HCT116 (cell line): ENCODE measurements around the gene KRT79. TPM values are rescaled to one million over a fixed set of nuclear protein-coding genes. Genes with fewer than 3 reads are reported as not detected.
A peak's percentile ranks its signal among the peaks of the same experiment; 100 is the strongest.

Experiments
- ATAC-seq: fragments of 200-7000 bp; cut with Tn5 transposase; 2 replicates; pipeline ENCODE4 v1.9.1; 2020; ENCODE audit warnings: mild to moderate bottlenecking, moderate library complexity
- BruUV-seq: library from RNA; stranded (reverse); fragments of 400-500 nt; replicated peaks from 2 replicates; lab custom pipeline; 2021; lab: Mats Ljungman, UMichigan
- CTCF ChIA-PET: fragments of 300-600 bp; sonication (Branson Sonifier 250); formaldehyde crosslinking; loops from one replicate; lab custom pipeline; 2021; ENCODE audit warnings: antibody characterized with exemption; lab: Charles Lee
- POLR2A ChIA-PET: fragments of 300-600, 350-600 bp; sonication (Branson Sonifier 250); formaldehyde crosslinking; loops from one replicate; lab custom pipeline; 2021; ENCODE audit warnings: antibody characterized with exemption; lab: Charles Lee
- RAD21 ChIA-PET, 2 experiments: fragments of 300-600 bp; sonication (Branson Sonifier 250); formaldehyde crosslinking; loops; one replicate each; lab custom pipeline; 2023; ENCODE audit warnings: low total read pairs in 2 of 2; ENCODE audit not compliant: uncharacterized antibody in 2 of 2, unreplicated experiment in 2 of 2, low non-redundant PET in 1 of 2; lab: Charles Lee
- DNase-seq: peaks from one replicate; pipeline ENCODE4 v3.0.0-alpha.2; 2010; ENCODE audit warnings: low read depth, low spot score
- H2AFZ ChIP-seq: fragments of 200-600 bp; shearing (Covaris generic), sonication (generic); 2 replicates; pipeline ENCODE4 v1.6.1; 2017; ENCODE audit warnings: low read depth, mixed run types, mixed read lengths, antibody characterized with exemption, low read length; ENCODE audit not compliant: poor library complexity, severe bottlenecking
- H3K27ac ChIP-seq: 2 replicates; pipeline ENCODE4 v1.5.1; 2012; ENCODE audit warnings: low read depth, low read length
- H3K27me3 ChIP-seq: fragments of 200-600 bp; sonication (generic); 2 replicates; pipeline ENCODE4 v1.6.1; 2016; ENCODE audit warnings: mixed run types, low read length, mixed read lengths; ENCODE audit not compliant: insufficient read depth
- H3K36me3 ChIP-seq, 2 experiments: fragments of 200-500 bp in 1 of 2; fragments of 200-600 bp in 1 of 2; sonication (Bioruptor generic) in 1 of 2; sonication (generic) in 1 of 2; 2 replicates each; pipeline versions ENCODE4 v1.5.1 to v1.6.1; 2014 to 2016; ENCODE audit warnings: low read length in 2 of 2, inconsistent platforms in 1 of 2, mixed read lengths in 1 of 2, mixed run types in 1 of 2; ENCODE audit not compliant: insufficient read depth in 2 of 2, control insufficient read depth in 1 of 2
- H3K4me1 ChIP-seq, 2 experiments: fragments of 200-600 bp in 1 of 2; sonication (generic) in 1 of 2; 2 replicates each; pipeline versions ENCODE4 v1.5.1 to v1.6.1; 2012 to 2017; ENCODE audit warnings: low read length in 2 of 2, inconsistent platforms in 1 of 2, mild to moderate bottlenecking in 1 of 2, mixed read lengths in 1 of 2, mixed run types in 1 of 2, moderate library complexity in 1 of 2; ENCODE audit not compliant: insufficient read depth in 2 of 2, control insufficient read depth in 1 of 2
- H3K4me2 ChIP-seq: fragments of 200-600 bp; sonication (generic); 2 replicates; pipeline ENCODE4 v1.6.1; 2017; ENCODE audit warnings: mixed run types, low read length, mixed read lengths
- H3K4me3 ChIP-seq, 2 experiments: fragments of 200-600 bp in 1 of 2; sonication (generic) in 1 of 2; replicated peaks in 1 of 2; 2 replicates each; pipeline ENCODE4 v1.5.1; 2011 to 2016; ENCODE audit warnings: low read length in 2 of 2, control low read depth in 1 of 2, low read depth in 1 of 2, mild to moderate bottlenecking in 1 of 2, mixed read lengths in 1 of 2, mixed run types in 1 of 2
- H3K79me2 ChIP-seq: fragments of 200-600 bp; sonication (generic); 2 replicates; pipeline ENCODE4 v1.6.1; 2017; ENCODE audit warnings: mild to moderate bottlenecking, mixed run types, low read length, moderate library complexity, mixed read lengths; ENCODE audit not compliant: insufficient read depth
- H3K9ac ChIP-seq: fragments of 200-600 bp; sonication (generic); 2 replicates; pipeline ENCODE4 v1.6.1; 2016; ENCODE audit warnings: low read length, mixed read lengths
- H3K9me2 ChIP-seq: fragments of 200-600 bp; sonication (generic), shearing (Covaris generic); 2 replicates; pipeline ENCODE4 v1.6.1; 2017; ENCODE audit warnings: mixed run types, mild to moderate bottlenecking, moderate library complexity; ENCODE audit not compliant: insufficient read depth
- H3K9me3 ChIP-seq, 2 experiments: fragments of 200-500 bp in 1 of 2; fragments of 200-600 bp in 1 of 2; sonication (Bioruptor generic) in 1 of 2; sonication (generic) in 1 of 2; 2 replicates each; pipeline ENCODE4 v1.6.1; 2014 to 2017; ENCODE audit warnings: low read length in 2 of 2, mixed read lengths in 2 of 2, inconsistent platforms in 1 of 2, low read depth in 1 of 2, mild to moderate bottlenecking in 1 of 2, mixed run types in 1 of 2, moderate library complexity in 1 of 2; ENCODE audit not compliant: control insufficient read depth in 1 of 2, insufficient read depth in 1 of 2
- H4K20me1 ChIP-seq: fragments of 200-600 bp; sonication (generic), shearing (Covaris generic); 2 replicates; pipeline ENCODE4 v1.6.1; 2017; ENCODE audit warnings: mixed run types, mild to moderate bottlenecking, moderate library complexity; ENCODE audit not compliant: insufficient read depth
- ELF1 ChIP-seq: IDR thresholded peaks from 2 replicates; pipeline ENCODE4 v1.6.1; 2012; ENCODE audit warnings: low read depth, borderline replicate concordance
- RAD21 ChIP-seq: IDR thresholded peaks from 2 replicates; pipeline ENCODE4 v1.6.1; 2012; ENCODE audit warnings: low read depth, mild to moderate bottlenecking
- SIN3A ChIP-seq: IDR thresholded peaks from 2 replicates; pipeline ENCODE4 v1.6.1; 2012; ENCODE audit warnings: low read depth
- TCF7L2 ChIP-seq: IDR thresholded peaks from 2 replicates; pipeline ENCODE4 v1.7.0; 2011; ENCODE audit warnings: borderline replicate concordance, inconsistent platforms; ENCODE audit not compliant: insufficient read depth, insufficient read length; ENCODE audit errors: extremely low read depth
- YY1 ChIP-seq: IDR thresholded peaks from 2 replicates; pipeline ENCODE4 v1.6.1; 2011; ENCODE audit warnings: low read length, low read depth, moderate library complexity, mild to moderate bottlenecking; ENCODE audit not compliant: insufficient replicate concordance; ENCODE audit errors: extremely low read depth
- intact Hi-C: fragments of 100-400 bp; cut with micrococcal nuclease; formaldehyde crosslinking; loops from 2 replicates; pipeline ENCODE4 v1.10.0; 2022
- total RNA-seq: library from RNA; stranded (reverse); gene quantifications from one replicate; pipeline ENCODE4 v1.2.1, GENCODE V29; 2021; ENCODE audit not compliant: unreplicated experiment
- TF ChIP-seq, protein P1 (sequence below): IDR thresholded peaks from 2 replicates; pipeline ENCODE4 v1.6.1; 2011; ENCODE audit warnings: mild to moderate bottlenecking, low read length, moderate library complexity; ENCODE audit not compliant: insufficient replicate concordance; ENCODE audit errors: extremely low read depth
- TF ChIP-seq, protein P2 (sequence below): IDR thresholded peaks from 2 replicates; pipeline ENCODE4 v1.6.1; 2012
- TF ChIP-seq, protein P3 (sequence below), 3 experiments: fragments of 200-600 bp in 1 of 3; sonication (generic) in 1 of 3; IDR thresholded peaks in 2 of 3; conservative IDR thresholded peaks in 1 of 3; 2 replicates each; pipeline ENCODE4 v1.5.1; 2012 to 2017; ENCODE audit warnings: low read depth in 2 of 3, low read length in 2 of 3, antibody characterized with exemption in 1 of 3, borderline replicate concordance in 1 of 3, control low read depth in 1 of 3, mild to moderate bottlenecking in 1 of 3, mixed read lengths in 1 of 3, mixed run types in 1 of 3, moderate library complexity in 1 of 3; ENCODE audit not compliant: insufficient read depth in 1 of 3

The KRT79 gene
- total RNA-seq, 1 experiment from 2014 or later, result not detected

DNA sequence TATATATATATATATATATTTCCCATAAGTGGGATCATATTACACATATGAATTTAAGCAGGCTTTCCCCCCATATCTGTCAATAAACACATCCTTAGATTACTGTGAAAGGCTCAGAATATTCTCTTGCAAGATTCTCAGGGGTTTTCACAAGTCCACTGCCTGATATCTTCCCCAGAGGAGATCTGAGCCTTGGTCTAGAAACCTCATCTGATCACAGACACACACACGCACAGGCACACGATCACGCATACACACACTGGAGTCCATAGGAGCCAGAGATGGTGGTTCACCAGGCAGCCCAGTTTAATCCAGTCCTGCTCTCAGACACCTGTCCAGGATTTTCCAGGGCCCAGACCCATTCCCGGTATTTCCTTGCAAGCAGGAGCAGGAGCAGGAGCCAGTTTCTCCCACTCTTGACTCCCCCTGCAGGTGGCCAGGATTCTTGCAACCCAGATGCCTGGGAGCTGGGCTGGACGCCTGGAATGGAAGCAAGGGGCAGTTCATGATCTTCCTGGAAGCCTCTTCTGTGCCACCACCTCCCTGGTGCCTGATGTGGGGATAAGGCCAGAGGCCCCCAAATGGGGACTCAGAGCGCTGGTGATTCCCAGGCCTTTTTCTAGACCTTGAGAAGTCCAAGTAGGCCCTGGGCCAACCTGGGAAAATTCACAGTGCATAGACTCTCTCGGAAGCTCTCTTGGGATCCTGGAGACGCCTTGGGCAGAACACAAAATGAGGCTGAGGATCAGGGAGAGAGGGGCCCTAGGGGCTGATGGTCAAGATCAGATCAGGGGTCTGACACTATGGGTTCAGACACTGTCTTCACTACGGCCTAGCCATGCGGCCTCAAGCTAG, 31.2 kb upstream of the KRT79 start:
- H3K9ac ChIP-seq, result no peak overlapping the region
- H3K4me1 ChIP-seq, result peaks cover 5 to 18% of the 10 kb centered on the region in 2 experiments; a peak in 3 of 4 replicates
- no peaks in the 10 kb centered on the region for H3K79me2 ChIP-seq
- ATAC-seq, result peak; percentile 90
- no TSS peak for BruUV-seq
- no peaks in the 10 kb centered on the region for H4K20me1 ChIP-seq
- peak overlapping the region; percentile 15; the same call in 1 of the 2 replicates for H3K27ac ChIP-seq
- TF ChIP-seq SIN3A, result no peak
- TF ChIP-seq ELF1, result no peak
- peak; percentile 43 for TF ChIP-seq YY1
- TF ChIP-seq, protein P1, sequence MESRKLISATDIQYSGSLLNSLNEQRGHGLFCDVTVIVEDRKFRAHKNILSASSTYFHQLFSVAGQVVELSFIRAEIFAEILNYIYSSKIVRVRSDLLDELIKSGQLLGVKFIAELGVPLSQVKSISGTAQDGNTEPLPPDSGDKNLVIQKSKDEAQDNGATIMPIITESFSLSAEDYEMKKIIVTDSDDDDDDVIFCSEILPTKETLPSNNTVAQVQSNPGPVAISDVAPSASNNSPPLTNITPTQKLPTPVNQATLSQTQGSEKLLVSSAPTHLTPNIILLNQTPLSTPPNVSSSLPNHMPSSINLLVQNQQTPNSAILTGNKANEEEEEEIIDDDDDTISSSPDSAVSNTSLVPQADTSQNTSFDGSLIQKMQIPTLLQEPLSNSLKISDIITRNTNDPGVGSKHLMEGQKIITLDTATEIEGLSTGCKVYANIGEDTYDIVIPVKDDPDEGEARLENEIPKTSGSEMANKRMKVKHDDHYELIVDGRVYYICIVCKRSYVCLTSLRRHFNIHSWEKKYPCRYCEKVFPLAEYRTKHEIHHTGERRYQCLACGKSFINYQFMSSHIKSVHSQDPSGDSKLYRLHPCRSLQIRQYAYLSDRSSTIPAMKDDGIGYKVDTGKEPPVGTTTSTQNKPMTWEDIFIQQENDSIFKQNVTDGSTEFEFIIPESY, result no peak
- TF ChIP-seq TCF7L2, result no peak
- TF ChIP-seq RAD21, result no peak
- TF ChIP-seq, protein P2, sequence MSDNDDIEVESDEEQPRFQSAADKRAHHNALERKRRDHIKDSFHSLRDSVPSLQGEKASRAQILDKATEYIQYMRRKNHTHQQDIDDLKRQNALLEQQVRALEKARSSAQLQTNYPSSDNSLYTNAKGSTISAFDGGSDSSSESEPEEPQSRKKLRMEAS, result no peak
- TF ChIP-seq, protein P3, sequence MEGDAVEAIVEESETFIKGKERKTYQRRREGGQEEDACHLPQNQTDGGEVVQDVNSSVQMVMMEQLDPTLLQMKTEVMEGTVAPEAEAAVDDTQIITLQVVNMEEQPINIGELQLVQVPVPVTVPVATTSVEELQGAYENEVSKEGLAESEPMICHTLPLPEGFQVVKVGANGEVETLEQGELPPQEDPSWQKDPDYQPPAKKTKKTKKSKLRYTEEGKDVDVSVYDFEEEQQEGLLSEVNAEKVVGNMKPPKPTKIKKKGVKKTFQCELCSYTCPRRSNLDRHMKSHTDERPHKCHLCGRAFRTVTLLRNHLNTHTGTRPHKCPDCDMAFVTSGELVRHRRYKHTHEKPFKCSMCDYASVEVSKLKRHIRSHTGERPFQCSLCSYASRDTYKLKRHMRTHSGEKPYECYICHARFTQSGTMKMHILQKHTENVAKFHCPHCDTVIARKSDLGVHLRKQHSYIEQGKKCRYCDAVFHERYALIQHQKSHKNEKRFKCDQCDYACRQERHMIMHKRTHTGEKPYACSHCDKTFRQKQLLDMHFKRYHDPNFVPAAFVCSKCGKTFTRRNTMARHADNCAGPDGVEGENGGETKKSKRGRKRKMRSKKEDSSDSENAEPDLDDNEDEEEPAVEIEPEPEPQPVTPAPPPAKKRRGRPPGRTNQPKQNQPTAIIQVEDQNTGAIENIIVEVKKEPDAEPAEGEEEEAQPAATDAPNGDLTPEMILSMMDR (IDR thresholded peaks at IDR 0.05 in 2 of 3, conservative IDR thresholded peaks at IDR 0.05 in 1 of 3; ENCODE audit: borderline replicate concordance in 1 of 3, insufficient read depth in 1 of 3, low read depth in 2 of 3, low read length in 2 of 3), result peak in 2 of 3 experiments; percentile 88 to 96; a peak in 4 of 6 replicates
- TF ChIP-seq, all 23 proteins: peak for 2
- Histone ChIP-seq H3K9me3 (no peaks in the 10 kb centered on the region), H3K36me3 (no peaks in the 10 kb centered on the region), H3K9me2 (no peaks in the 10 kb centered on the region), H3K4me3 (no peak overlapping the region), H3K27me3 (no peaks in the 10 kb centered on the region), H3K4me2 (0 out of 2 replicates have a peak overlapping the region, but pooled peaks have one; percentile 21), H2AFZ (peak overlapping the region; percentile 100)
- RAD21 ChIA-PET, result interaction anchor here (0.6 to 0.9 kb wide), 5 partner anchors 102 to 482 kb away, joined by 3 to 5 read pairs (median 3); no protein-coding TSS in a partner anchor
- intact Hi-C loops, result loop anchor here (1.0 to 10.0 kb wide), 2 partner anchors 151 to 282 kb away; no protein-coding TSS in a partner anchor
- DNase-seq, result peak; percentile 79
- POLR2A ChIA-PET, result interaction anchor here (0.8 to 1.4 kb wide), 5 partner anchors 193 to 721 kb away, joined by 3 to 6 read pairs (median 3); no protein-coding TSS in a partner anchor
- CTCF ChIA-PET, result interaction anchor here (0.6 to 2.7 kb wide), 26 partner anchors 9 to 743 kb away, joined by 3 to 29 read pairs (median 4); no protein-coding TSS in a partner anchor
